ENCODE results near the gene SCAF8. TPM values are rescaled to one million over a fixed set of nuclear protein-coding genes. Genes with fewer than 3 reads are reported as not detected.

The SCAF8 gene
- 58.1 TPM for total RNA-seq

DNA sequence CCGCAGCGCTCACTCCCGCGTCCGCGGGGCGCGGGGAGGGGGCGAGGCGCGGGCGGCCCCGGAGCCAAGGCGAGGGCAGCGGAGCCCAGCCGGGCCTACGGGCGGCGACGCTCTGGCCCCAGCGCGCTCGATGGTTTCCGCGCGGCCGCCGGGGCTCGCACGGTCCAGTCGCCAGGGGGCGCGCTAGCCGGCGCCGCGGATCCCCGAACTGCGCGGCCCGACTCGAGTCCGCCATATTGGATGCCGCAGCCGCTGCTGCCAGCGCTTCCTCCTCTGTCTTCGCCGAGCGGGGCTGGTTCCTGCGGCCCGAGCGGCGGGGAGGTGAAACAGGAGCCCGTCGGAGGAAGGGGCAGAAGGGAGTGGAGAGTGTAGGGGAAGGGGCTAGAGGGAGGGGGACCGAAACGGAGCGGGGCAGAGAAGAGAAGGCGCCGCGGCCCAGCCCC, at the start of gene SCAF8:
SCAF8 (plus strand) TSS at position 234 of the 443 bp plus-strand sequence. CDS start 485 bp downstream, outside the sequence.

Small RNA genes within 50 kb of the gene (small RNA-seq; reads per million reads assigned to genes)
- gene MIR1273C (ENCODE audit: low replicate concordance) = not detected
- gene RNU6-824P (ENCODE audit: low replicate concordance) = not detected

Other genes starting within 250 kb of the SCAF8 start
- gene CNKSR3, start 222.7 kb upstream of the SCAF8 start, total RNA-seq = 25.0 TPM

Measured in metanephros (tissue), 2 donors.